Transverse colon (tissue), 4 donors: Measurements from ENCODE around the gene GALNT18. TPM values are rescaled to one million over a fixed set of nuclear protein-coding genes. Genes with fewer than 3 reads are reported as not detected.

Experiments
- DNase-seq: peaks from one replicate; pipeline ENCODE4 v3.0.0-alpha.2; 2019
- H3K27ac ChIP-seq, 4 donors: fragments of 200-600 bp; sonication (generic); 2 replicates each; pipeline ENCODE4 v1.5.1; 2016 to 2018; ENCODE audit warnings: inconsistent platforms in 4 of 4
- H3K27me3 ChIP-seq: fragments of 200-600 bp; sonication (generic); 2 replicates; pipeline ENCODE4 v1.5.1; 2017; ENCODE audit warnings: inconsistent platforms
- H3K36me3 ChIP-seq, 4 donors: fragments of 200-600 bp; sonication (generic); 2 replicates each; pipeline ENCODE4 v1.5.1; 2017 to 2019; ENCODE audit warnings: inconsistent platforms in 4 of 4
- H3K4me1 ChIP-seq, 4 donors: fragments of 200-600 bp; sonication (generic); 2 replicates each; pipeline ENCODE4 v1.5.1; 2017 to 2020; ENCODE audit warnings: inconsistent platforms in 4 of 4
- H3K4me3 ChIP-seq, 4 donors: fragments of 200-600 bp; sonication (generic); 1 replicate in 1 of 4; 2 replicates in 3 of 4; pipeline versions ENCODE4 v1.5.1 to v1.6.1; 2017 to 2019; ENCODE audit warnings: inconsistent platforms in 4 of 4
- H3K9me3 ChIP-seq, 2 donors: fragments of 200-600 bp; sonication (generic); 2 replicates each; pipeline ENCODE4 v1.5.1; 2017 to 2019; ENCODE audit warnings: inconsistent platforms in 2 of 2
- EP300 ChIP-seq: sonication (generic); formaldehyde crosslinking; IDR thresholded peaks from one replicate; pipeline ENCODE4 v1.6.1; 2017; ENCODE audit warnings: antibody characterized with exemption, low read depth
- POLR2A ChIP-seq: fragments of 450-650 bp; IDR thresholded peaks from one replicate; pipeline ENCODE4 v1.6.1; 2016; ENCODE audit warnings: antibody characterized with exemption, mild to moderate bottlenecking, moderate library complexity
- POLR2AphosphoS5 ChIP-seq, 3 donors: sonication (generic); formaldehyde crosslinking; IDR thresholded peaks; one replicate each; pipeline ENCODE4 v1.6.1; 2016; ENCODE audit warnings: antibody characterized with exemption in 3 of 3
- WGBS, 2 donors: methylation state at CpG; one replicate each; pipeline ENCODE4 v1.1.5; 2018; ENCODE audit warnings: low coverage in 1 of 2; 5-methylcytosine and 5-hydroxymethylcytosine counted together
- in situ Hi-C, 4 donors: fragments of 200-750 bp; cut with MboI; loops; one replicate each; pipeline versions ENCODE4 v1.15.0 to v1.15.1; 2017; ENCODE audit warnings: low sequenced_read_pairs in 3 of 4, low pct_ligation_motif_present in 1 of 4, low pct_unique_long_range_greater_than_20kb in 1 of 4
- intact Hi-C: fragments of 100-400 bp; cut with DNase I; formaldehyde crosslinking; loops from one replicate; pipeline ENCODE4 v1.15.1; 2023; ENCODE audit warnings: low total_unique reads
- total RNA-seq, 4 donors: library from RNA; depleted of rRNA; stranded (reverse); fragments of >200 nt; gene quantifications; one replicate each; pipeline ENCODE4 v1.1.0, GENCODE V29; 2016
- TF ChIP-seq, protein P1 (sequence below), 5 experiments: fragments of 200-600 bp in 3 of 5; fragments of 450-650 bp in 2 of 5; sonication (generic) in 3 of 5; IDR thresholded peaks; 1 replicate in 2 of 5; 2 replicates in 3 of 5; pipeline ENCODE4 v1.5.1; 2016 to 2017; ENCODE audit warnings: antibody characterized with exemption in 5 of 5, inconsistent platforms in 3 of 5, mild to moderate bottlenecking in 2 of 5, moderate library complexity in 1 of 5

GALNT18 gene
- total RNA-seq, 4 donors from 2014 or later, result 5.6 to 22.1 (median 8.4) TPM

DNA sequence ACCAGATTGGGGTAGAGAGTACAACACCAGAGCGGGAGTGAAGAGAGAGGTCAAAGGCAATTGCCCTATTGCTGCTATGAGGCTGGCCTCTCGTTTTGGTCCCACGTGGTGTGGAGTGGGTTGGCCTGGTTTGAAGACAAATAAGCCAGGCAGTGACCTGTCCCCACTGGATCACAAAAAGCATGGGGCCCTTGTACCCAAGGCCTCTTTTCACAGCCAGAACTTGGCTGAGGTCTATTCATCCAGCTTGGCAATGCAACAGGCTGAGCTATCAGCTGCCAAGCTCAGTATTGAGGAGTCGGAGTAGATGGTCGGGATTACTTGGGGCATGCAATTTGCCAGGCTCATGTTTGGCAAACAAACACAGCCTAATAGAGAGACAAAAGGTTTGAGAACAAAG is 19.2 kb upstream of the GALNT18 start:
- 86 to 93% methylated on average over 3 to 5 of the region's 5 CpGs for WGBS, 2 donors
- no peak overlapping the region for H3K4me3 ChIP-seq
- H3K27me3 ChIP-seq, result no peaks in the 10 kb centered on the region
- H3K36me3 ChIP-seq, result no peaks in the 10 kb centered on the region
- TF ChIP-seq POLR2A (no peak), EP300 (no peak), POLR2AphosphoS5 (IDR thresholded peaks at IDR 0.05) (no peak)
- TF ChIP-seq, protein P1, sequence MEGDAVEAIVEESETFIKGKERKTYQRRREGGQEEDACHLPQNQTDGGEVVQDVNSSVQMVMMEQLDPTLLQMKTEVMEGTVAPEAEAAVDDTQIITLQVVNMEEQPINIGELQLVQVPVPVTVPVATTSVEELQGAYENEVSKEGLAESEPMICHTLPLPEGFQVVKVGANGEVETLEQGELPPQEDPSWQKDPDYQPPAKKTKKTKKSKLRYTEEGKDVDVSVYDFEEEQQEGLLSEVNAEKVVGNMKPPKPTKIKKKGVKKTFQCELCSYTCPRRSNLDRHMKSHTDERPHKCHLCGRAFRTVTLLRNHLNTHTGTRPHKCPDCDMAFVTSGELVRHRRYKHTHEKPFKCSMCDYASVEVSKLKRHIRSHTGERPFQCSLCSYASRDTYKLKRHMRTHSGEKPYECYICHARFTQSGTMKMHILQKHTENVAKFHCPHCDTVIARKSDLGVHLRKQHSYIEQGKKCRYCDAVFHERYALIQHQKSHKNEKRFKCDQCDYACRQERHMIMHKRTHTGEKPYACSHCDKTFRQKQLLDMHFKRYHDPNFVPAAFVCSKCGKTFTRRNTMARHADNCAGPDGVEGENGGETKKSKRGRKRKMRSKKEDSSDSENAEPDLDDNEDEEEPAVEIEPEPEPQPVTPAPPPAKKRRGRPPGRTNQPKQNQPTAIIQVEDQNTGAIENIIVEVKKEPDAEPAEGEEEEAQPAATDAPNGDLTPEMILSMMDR (IDR thresholded peaks at IDR 0.05), result no peak
- intact Hi-C loops, result no loop called here
- no peak overlapping the region for H3K27ac ChIP-seq
- no peaks in the 10 kb centered on the region for H3K9me3 ChIP-seq
- H3K4me1 ChIP-seq, result no peaks in the 10 kb centered on the region
- in situ Hi-C loops, result no loop called here
- no peak for DNase-seq

DNA sequence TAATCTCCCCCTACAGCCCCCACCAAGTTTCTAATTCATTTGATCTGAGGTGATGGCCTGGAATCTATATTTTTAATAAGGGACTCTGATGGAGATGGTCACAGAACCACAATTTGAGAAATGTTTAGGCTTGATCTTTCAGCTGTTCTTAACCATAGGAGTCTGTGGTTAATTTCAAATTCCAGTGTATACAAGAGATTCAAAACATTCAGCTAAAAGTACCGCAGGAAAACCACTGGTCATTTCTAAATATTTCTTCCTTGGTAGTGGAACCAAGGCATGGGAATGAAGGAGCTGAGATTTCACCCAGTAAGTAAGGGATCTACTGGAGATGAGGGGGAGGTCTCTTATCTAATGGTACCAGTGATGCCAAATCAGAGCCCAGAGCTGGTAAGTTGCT is 18.3 kb upstream of the GALNT18 start:
- no peaks in the 10 kb centered on the region for H3K4me1 ChIP-seq
- in situ Hi-C loops (no loop called here), intact Hi-C loops (no loop called here)
- 75% methylated on average over 1 of the region's 1 CpG; no CpG with 5 or more reads in 1 of the 2 donors for WGBS, 2 donors
- no peak overlapping the region for H3K27ac ChIP-seq
- no peaks in the 10 kb centered on the region for H3K9me3 ChIP-seq
- no peaks in the 10 kb centered on the region for H3K27me3 ChIP-seq
- no peak for TF ChIP-seq POLR2AphosphoS5 (IDR thresholded peaks at IDR 0.05)
- no peak for TF ChIP-seq EP300
- no peak for TF ChIP-seq POLR2A
- TF ChIP-seq, protein P1 (IDR thresholded peaks at IDR 0.05), result no peak
- H3K4me3 ChIP-seq, result no peak overlapping the region
- no peaks in the 10 kb centered on the region for H3K36me3 ChIP-seq
- DNase-seq, result no peak

DNA sequence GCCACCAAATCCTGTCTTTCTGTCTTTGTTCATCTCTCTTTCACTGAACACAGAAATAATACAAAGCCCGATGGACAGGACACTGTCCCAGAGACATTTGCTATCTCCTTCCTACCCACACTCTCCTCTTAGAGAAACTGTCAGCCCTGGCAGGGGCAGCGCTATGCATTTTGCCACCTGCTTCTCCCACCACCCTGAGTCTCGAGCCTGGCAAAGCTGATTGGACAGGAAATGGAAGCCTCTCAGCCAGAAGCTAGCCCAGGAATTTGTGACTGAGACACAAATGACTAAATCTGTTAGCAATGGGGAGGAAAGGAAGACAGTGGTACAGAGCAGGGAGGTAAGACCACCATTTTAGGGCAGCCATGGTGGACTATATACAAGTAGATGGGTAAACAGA is 14.9 kb upstream of the GALNT18 start:
- no peak overlapping the region for H3K27ac ChIP-seq
- H3K36me3 ChIP-seq, result no peaks in the 10 kb centered on the region
- no peaks in the 10 kb centered on the region for H3K27me3 ChIP-seq
- H3K4me1 ChIP-seq, result no peaks in the 10 kb centered on the region
- no peaks in the 10 kb centered on the region for H3K9me3 ChIP-seq
- WGBS, 2 donors, result 71 to 100% methylated on average over 1 to 3 of the region's 3 CpGs
- in situ Hi-C loops (no loop called here), intact Hi-C loops (no loop called here)
- no peak overlapping the region for H3K4me3 ChIP-seq
- DNase-seq, result no peak
- TF ChIP-seq, protein P1 (IDR thresholded peaks at IDR 0.05), result no peak
- TF ChIP-seq POLR2AphosphoS5 (IDR thresholded peaks at IDR 0.05), result no peak

DNA sequence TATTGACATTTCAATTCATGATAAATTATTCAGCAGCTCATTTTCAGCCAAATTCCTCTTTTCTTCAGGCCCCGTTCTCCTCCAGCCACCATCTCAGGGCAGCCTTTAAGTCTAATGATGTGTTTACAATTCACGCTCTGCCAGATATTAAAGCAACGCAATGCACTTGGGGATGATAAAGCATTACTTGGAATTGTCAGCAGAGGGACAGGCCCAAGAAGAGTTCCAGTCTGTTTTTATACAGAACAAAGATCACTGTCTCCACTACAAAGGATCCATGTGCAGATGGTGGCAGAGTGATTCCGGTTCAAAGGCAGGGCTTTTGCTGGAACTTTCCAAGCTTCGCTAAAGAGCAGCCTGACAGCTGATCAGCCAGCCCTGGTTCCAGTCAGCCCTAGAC is 13.6 kb upstream of the GALNT18 start:
- TF ChIP-seq POLR2AphosphoS5 (IDR thresholded peaks at IDR 0.05) (no peak), POLR2A (no peak), EP300 (no peak)
- TF ChIP-seq, protein P1 (IDR thresholded peaks at IDR 0.05), result no peak

More for the DNA sequence above, 13.6 kb upstream of the GALNT18 start:
- in situ Hi-C loops, result no loop called here
- Histone ChIP-seq H3K27ac (no peak overlapping the region), H3K4me1 (no peaks in the 10 kb centered on the region), H3K9me3 (no peaks in the 10 kb centered on the region), H3K4me3 (no peak overlapping the region), H3K36me3 (no peaks in the 10 kb centered on the region), H3K27me3 (no peaks in the 10 kb centered on the region)
- intact Hi-C loops, result no loop called here
- no peak for DNase-seq
- WGBS, 2 donors, result 57 to 79% methylated on average over 5 of the region's 5 CpGs
